ENCODE results near the gene TTLL9.
"Not testable (repeated sequence)": the region's sequence is repeated elsewhere in the genome, so short reads cannot be mapped to it uniquely, and the experiment has no call there.

TTLL9 gene, protein sequence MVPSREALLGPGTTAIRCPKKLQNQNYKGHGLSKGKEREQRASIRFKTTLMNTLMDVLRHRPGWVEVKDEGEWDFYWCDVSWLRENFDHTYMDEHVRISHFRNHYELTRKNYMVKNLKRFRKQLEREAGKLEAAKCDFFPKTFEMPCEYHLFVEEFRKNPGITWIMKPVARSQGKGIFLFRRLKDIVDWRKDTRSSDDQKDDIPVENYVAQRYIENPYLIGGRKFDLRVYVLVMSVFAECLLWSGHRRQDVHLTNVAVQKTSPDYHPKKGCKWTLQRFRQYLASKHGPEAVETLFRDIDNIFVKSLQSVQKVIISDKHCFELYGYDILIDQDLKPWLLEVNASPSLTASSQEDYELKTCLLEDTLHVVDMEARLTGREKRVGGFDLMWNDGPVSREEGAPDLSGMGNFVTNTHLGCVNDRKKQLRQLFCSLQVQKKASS

GRCh38 chr20:31869942-31870725 is at the start of gene TTLL9, which contains the start of gene DUSP15:
Gene TTLL9 (plus strand): TSS chr20:31870634. CDS start chr20:31871127, 493 bp downstream.
Gene DUSP15 (minus strand): TSS chr20:31870527. CDS start chr20:31870337, 190 bp downstream.
- no peak for DNase-seq (ENCODE audit: low read depth in 3 of 3, low spot score in 1 of 3)

DNA sequence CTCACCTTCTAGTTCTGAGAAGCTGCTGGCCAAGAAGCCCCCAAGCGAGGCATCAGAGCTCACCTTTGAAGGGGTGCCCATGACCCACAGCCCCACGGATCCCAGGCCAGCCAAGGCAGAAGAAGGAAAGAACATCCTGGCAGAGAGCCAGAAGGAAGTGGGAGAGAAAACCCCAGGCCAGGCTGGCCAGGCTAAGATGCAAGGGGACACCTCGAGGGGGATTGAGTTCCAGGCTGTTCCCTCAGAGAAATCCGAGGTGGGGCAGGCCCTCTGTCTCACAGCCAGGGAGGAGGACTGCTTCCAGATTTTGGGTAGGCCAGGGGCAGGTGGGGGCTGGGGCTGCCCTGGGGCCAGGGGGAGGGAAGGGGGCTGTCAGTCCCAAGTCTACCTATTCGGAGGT is 49.0 kb upstream of the TTLL9 start:
- no peak for DNase-seq (ENCODE audit: low read depth in 3 of 3, low spot score in 1 of 3)

DNA sequence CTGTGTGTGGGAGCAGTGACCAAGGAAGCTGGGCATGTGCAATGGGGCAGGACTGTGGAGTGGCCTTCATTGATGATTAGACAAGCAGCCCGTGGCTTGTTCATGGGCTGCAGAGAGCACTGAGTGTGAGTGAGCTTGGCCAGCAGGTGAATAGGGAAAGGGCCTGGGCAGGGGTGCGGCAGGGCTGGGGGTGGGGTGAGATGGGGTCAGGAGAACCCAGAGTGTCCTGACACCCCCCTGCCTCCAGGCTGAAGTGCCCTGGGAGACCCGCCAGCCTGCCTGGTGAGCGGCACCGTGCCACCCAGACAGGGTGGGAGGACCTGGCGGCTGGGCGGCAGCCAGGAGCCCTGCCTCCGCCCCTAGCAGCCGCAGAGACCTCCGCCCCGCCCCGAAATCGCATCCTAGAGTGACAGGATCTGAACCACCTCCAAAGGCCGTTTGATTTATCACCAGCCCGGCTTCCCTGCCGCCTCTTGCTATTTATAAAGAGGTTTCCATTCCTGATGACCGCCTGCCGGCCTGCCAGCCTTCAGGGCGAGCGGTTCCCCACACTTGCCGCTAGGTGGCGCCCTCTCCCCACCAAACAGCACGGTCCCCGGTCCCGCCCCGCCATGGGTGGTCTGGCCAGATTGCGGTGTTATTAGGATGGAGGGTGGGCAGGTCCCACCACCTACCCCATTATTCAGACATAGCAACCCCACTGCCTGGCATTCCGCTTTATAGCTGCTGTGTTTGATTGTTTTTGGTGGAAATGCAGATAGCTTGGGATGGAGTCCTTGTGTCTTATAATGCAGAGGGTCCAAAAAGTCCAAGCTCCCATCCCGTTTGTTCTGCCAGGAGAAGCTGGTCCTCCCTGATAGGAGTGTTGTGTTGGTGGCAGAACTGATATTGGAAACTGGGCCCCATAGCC is 47.8 kb upstream of the TTLL9 start:
- DNase-seq (ENCODE audit: low read depth in 3 of 3, low spot score in 1 of 3): peak; percentile 12 to 76 (median 55)

DNA sequence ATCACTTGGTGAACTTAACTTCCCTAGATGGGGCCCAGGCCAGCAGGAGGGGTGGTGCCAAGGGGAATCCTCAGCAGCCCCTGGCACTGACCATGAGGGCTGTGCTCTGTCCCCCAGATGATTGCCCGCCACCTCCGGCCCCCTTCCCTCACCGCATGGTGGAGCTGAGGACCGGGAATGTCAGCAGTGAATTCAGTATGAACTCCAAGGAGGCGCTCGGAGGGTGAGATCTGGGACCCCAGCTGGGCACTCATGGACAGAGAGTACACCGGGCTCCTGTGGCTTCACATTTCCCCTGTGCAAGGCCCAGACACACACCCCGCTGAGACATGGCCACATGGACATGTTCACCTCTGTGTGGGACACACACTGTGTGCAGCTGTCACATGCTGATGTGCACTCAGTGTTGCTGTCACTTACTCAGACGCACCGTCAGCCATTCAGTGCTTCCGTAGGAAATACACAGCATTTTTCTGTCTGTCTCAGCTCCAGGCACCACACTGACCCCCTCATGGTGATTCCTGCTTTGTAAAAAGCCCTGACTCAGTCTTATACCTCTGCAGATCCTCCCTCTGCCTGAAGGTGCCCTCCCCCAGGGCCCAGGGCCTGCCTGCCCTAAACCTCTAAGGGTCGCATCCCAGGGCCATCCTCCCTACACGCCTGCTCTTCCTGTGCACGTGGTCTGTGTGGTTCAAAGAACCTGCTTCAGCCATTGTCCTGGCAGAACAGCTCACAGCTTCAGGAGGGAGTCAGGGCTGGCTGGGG is 46.9 kb upstream of the TTLL9 start:
- DNase-seq (ENCODE audit: low read depth in 3 of 3, low spot score in 1 of 3): no peak

DNA sequence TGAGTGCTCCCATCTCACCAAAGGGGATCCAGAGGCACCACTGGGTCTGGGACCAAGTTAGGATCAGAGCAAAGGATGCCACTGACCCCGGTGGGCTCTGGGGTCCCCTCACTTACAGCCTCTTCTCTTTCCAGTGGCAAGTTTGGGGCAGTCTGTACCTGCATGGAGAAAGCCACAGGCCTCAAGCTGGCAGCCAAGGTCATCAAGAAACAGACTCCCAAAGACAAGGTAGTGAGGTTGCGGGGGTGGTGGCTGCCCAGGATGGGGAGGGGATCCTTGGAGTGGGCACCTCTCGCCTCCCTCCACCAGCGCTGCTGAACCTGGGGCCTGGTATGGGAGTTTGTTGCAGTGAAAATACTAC is 46.3 kb upstream of the TTLL9 start:
- DNase-seq (ENCODE audit: low read depth in 3 of 3, low spot score in 1 of 3): no peak

DNA sequence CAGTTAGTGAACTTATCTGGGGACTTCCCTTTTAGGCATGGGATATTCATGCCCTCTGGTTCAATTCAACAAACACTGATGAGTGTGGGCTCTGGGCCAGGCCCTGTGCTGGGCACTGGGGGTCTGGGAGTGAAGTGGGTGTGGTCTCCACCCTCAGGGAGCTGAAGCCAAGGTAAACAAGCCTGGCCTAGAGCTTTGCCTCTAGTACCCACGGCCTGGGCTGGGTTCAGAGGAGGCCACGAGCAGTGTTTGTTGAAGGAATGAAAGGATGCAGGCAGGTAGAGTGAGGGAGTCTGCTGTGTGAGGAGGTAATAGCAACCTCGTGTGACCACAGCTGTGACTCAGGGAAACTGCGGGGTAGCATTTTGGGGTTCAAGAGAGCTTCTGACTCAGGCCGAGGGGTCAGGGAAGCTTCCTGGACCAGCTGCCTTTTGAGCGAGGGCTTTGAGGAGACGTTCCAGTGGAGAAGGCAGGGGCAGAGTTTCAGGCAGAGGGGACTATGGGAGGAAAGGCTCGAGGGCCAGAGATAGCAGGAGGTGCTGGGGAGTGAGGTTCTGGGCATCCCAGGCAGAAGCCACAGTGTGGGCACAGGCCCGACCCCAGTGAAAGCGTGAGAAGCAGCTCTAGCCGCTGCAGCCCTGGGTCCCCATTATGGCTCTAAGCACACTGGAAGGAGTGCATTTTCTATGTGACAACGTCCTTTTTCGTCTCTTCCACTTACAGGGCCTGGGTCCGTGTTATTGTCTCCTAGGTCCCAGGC is 45.7 kb upstream of the TTLL9 start:
- DNase-seq (ENCODE audit: low read depth in 3 of 3, low spot score in 1 of 3): no peak

DNA sequence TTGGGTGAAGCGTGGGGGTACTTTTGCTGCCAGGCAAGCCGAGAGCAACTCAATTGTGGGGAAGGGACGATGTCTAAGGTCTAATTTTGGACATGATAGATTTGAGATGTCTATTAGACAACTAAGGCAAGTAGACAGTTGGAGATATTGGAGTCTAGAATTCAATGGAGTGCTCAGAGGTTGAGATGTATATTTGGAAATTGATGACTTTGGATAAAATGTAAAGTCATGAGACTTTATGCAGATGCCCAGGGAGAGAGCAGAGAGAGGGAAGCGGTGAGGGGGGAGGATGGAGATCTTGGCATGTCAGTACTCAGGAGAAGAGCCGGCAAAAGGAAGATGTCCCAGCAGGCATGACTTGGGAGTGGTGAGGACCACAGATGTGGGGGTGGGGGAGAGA is 44.4 kb upstream of the TTLL9 start:
- no peak for DNase-seq (ENCODE audit: low read depth in 3 of 3, low spot score in 1 of 3)

- no peak for DNase-seq (ENCODE audit: low read depth in 3 of 3, low spot score in 1 of 3)
Observed at GRCh38 chr20:31827059-31827458, 43.4 kb upstream of the TTLL9 start.

DNA sequence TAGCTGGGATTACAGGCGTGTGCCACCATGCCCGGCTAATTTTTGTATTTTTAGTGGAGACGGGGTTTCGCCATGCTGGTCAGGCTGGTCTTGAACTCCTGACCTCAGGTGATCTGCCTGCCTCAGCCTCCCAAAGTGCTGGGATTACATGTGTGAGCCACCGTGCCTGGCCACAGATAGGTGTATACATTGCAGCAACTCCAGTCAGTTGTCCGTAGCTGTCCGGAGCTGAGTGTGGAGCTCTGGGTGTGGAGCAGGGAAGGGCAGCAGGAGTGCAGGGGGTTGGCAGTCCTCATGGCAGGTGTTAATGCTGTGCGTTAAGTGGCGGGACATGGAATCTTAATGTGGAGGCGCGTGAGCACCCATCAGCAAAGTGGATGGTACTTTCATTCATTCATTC is 42.4 kb upstream of the TTLL9 start:
- DNase-seq (ENCODE audit: low read depth in 3 of 3, low spot score in 1 of 3): not testable (repeated sequence)

DNA sequence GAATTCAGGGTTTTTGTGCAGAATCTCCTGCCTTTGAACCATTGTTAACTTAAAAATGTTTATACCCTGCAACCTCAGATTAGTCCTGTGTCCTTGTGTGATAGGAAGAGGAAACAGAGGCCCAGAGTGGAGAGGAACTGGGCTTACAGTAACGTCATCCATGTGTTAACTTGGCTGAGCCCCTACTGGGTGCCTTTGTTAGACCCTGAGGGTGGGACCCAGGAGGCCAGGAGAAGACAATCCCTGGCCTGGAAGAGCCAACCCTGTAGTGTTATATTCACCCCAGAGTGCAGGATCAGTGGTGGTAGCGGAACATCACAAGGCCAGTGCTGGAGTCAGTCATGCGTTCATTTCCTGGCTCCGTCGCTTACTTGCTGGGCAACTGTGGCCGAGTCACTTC is 40.7 kb upstream of the TTLL9 start:
- DNase-seq (ENCODE audit: low read depth in 3 of 3, low spot score in 1 of 3): no peak

- DNase-seq (ENCODE audit: low read depth in 3 of 3, low spot score in 1 of 3): no peak
Observed at GRCh38 chr20:31830406-31830981, 39.9 kb upstream of the TTLL9 start.

DNA sequence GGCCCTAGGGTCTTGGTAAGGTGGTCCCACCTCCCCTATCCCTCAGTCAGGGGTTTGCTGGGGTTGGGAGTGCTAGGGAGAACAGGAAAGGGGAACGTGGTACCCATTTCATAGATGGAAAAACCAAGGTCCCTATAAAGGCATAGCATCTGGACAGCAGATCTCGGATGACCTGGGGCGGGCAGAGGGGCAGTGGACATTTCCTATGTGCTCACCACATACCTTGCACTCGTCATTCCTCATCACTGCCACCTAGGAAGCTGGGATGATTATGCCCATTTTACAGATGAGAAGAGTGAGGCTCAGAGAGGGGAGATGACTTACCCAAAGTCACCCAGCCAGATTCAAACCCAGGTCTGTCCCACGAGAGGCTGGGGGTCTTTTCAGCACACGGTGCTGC is 39.2 kb upstream of the TTLL9 start:
- no peak for DNase-seq (ENCODE audit: low read depth in 3 of 3, low spot score in 1 of 3)

DNA sequence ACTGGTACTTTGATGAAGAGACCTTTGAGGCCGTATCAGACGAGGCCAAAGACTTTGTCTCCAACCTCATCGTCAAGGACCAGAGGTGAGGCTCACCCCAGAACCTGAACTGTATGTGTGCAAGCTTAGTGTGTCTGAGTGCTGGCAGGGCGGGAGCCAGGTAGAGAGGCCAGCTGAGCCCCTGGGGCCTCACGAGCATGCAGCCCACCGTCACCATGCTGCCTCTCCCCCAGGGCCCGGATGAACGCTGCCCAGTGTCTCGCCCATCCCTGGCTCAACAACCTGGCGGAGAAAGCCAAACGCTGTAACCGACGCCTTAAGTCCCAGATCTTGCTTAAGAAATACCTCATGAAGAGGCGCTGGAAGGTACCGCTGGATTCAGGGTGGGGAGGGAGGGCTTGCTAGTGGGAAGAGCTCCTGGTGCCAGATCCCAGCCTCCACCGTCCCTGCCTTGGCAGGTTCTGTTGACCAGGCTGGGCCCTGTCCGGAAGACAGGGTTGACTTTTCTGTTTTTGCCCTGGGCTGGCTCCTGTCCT is 38.6 kb upstream of the TTLL9 start:
- DNase-seq (ENCODE audit: low read depth in 3 of 3, low spot score in 1 of 3): no peak

- peak in 1 of 3 donors; percentile 58 for DNase-seq (ENCODE audit: low read depth in 3 of 3, low spot score in 1 of 3)
Observed at GRCh38 chr20:31833130-31833930, 37.1 kb upstream of the TTLL9 start.

DNA sequence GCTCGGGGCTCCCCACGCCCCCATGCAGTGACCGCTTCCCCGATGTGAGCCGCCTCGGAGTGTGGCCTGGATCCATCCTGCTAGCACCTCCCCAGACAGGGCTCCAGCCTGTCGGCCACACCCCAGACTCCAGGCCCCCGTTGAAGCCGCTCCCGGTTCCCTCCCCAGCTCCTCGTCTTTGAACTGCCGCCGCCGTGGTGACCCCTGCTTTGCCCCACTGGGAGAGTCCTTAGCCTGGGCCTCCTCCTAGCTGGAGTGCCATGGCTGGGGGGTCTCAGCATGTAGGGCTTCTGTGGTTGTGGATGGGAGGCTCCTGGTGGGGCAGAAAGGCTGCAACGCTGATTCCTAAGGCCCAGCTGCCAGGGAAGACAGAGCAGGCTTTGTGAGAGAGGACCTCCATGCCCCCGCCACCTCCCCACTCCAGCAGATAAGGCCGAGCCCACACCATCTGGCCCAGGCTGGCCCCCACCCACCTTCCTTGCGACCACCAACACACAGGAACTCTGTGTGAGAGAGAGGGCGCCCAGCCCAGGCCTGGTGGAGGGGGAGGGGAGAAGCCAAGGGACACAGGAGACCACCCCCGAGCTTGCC is 36.4 kb upstream of the TTLL9 start:
- DNase-seq (ENCODE audit: low read depth in 3 of 3, low spot score in 1 of 3): no peak

- DNase-seq (ENCODE audit: low read depth in 3 of 3, low spot score in 1 of 3): no peak
Observed at GRCh38 chr20:31835554-31835953, 34.9 kb upstream of the TTLL9 start.

DNA sequence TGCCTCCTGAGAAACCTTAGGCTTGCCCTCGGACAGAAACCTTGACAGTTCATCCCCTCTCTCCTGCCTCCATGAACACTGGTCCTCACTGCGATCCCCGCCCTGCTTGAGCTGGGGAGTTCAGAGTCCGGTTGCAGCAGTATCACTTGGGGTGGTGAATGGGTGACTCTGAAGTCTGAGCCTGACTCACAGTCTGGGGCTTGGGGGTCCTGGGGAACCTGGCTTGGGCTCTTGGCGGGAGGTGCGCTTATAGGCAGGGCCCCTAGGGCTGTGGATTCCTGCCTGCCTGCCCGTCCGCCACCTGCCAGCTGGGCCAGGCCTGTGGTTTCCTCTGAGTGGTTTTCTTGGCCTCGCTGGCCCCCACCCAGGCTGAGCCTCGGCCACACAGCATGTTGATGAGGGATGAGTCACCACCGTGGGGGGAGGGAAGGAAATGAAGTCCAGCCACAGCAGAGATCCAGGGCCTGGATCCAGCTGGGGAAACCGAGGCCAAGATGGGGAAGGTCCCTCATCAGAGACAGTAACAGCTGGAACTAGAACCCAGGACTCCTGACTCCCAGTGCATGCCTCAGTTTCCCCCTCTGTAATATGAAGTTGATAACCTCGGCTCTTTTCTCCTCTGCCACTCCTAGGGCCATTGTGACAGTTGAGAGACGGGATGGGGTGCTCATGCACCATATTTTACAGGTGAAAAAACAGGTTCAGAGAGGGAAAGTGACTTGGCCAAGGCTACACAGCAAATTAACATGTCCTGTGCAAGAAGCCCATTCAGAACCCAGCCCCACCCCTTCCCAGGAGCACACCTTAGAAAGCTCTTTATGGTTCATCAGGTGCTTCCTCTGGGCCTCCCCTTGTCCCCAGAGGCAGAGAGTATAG is 34.2 kb upstream of the TTLL9 start:
- DNase-seq (ENCODE audit: low read depth in 3 of 3, low spot score in 1 of 3): no peak

Measured in stimulated activated CD4-positive, alpha-beta T cell treated with anti-CD3 and anti-CD28 coated beads, TNF-alpha, amount 100 ng/mL, for 1 hour (primary cell).